Tibial nerve (tissue), 4 donors: ENCODE data around the gene EXT2.

Experiments
- EP300 ChIP-seq, 2 donors: sonication (generic); formaldehyde crosslinking; IDR thresholded peaks; one replicate each; pipeline ENCODE4 v1.6.1; 2017; ENCODE audit warnings: antibody characterized with exemption in 2 of 2, mild to moderate bottlenecking in 1 of 2
- POLR2A ChIP-seq, 2 donors: fragments of 450-650 bp; IDR thresholded peaks; one replicate each; pipeline ENCODE4 v1.6.1; 2017; ENCODE audit warnings: antibody characterized with exemption in 2 of 2, mild to moderate bottlenecking in 2 of 2, moderate library complexity in 2 of 2
- TF ChIP-seq, protein P1 (sequence below), 5 experiments: fragments of 200-600 bp in 3 of 5; fragments of 450-650 bp in 2 of 5; sonication (generic) in 3 of 5; IDR thresholded peaks; one replicate each; pipeline ENCODE4 v1.5.1; 2016 to 2019; ENCODE audit warnings: antibody characterized with exemption in 5 of 5, mild to moderate bottlenecking in 3 of 5, moderate library complexity in 2 of 5

GRCh38 chr11:44290208-44290607 is 194.7 kb downstream of the EXT2 start:
- TF ChIP-seq, protein P1, sequence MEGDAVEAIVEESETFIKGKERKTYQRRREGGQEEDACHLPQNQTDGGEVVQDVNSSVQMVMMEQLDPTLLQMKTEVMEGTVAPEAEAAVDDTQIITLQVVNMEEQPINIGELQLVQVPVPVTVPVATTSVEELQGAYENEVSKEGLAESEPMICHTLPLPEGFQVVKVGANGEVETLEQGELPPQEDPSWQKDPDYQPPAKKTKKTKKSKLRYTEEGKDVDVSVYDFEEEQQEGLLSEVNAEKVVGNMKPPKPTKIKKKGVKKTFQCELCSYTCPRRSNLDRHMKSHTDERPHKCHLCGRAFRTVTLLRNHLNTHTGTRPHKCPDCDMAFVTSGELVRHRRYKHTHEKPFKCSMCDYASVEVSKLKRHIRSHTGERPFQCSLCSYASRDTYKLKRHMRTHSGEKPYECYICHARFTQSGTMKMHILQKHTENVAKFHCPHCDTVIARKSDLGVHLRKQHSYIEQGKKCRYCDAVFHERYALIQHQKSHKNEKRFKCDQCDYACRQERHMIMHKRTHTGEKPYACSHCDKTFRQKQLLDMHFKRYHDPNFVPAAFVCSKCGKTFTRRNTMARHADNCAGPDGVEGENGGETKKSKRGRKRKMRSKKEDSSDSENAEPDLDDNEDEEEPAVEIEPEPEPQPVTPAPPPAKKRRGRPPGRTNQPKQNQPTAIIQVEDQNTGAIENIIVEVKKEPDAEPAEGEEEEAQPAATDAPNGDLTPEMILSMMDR (IDR thresholded peaks at IDR 0.05): no peak
- no peak for TF ChIP-seq POLR2A (IDR thresholded peaks at IDR 0.05)
- TF ChIP-seq EP300 (IDR thresholded peaks at IDR 0.05): no peak
